H9 (cell line): ENCODE measurements around the gene PCSK6. TPM values are rescaled to one million over a fixed set of nuclear protein-coding genes. Genes with fewer than 3 reads are reported as not detected.

Source experiments
- DNase-seq: peaks from one replicate; pipeline ENCODE4 v3.0.0-alpha.2; 2017
- H2AFZ ChIP-seq: one replicate; pipeline ENCODE4 v1.6.1; 2013; ENCODE audit warnings: mild to moderate bottlenecking, low read length, control low read depth, moderate library complexity
- H2AK5ac ChIP-seq: 2 replicates; pipeline ENCODE4 v1.6.1; 2013; ENCODE audit warnings: low read length, control low read depth, mixed read lengths; ENCODE audit not compliant: insufficient read length
- H2BK120ac ChIP-seq: one replicate; pipeline ENCODE4 v1.6.1; 2013; ENCODE audit warnings: low read depth, mild to moderate bottlenecking, low read length, control low read depth, inconsistent platforms; ENCODE audit not compliant: poor library complexity, severe bottlenecking
- H2BK12ac ChIP-seq: 2 replicates; pipeline ENCODE4 v1.6.1; 2013; ENCODE audit warnings: low read length, control low read depth, mixed read lengths, low read depth; ENCODE audit not compliant: insufficient read length
- H2BK15ac ChIP-seq: 2 replicates; pipeline ENCODE4 v1.6.1; 2013; ENCODE audit warnings: low read depth, low read length, control low read depth
- H2BK20ac ChIP-seq: one replicate; pipeline ENCODE4 v1.6.1; 2013; ENCODE audit warnings: low read depth, mild to moderate bottlenecking, low read length, control low read depth, inconsistent platforms; ENCODE audit not compliant: poor library complexity, severe bottlenecking
- H2BK5ac ChIP-seq: 2 replicates; pipeline ENCODE4 v1.6.1; 2013; ENCODE audit warnings: low read length, control low read depth, mixed read lengths; ENCODE audit not compliant: insufficient read length
- H3K14ac ChIP-seq: 2 replicates; pipeline ENCODE4 v1.6.1; 2013; ENCODE audit warnings: low read length, control low read depth; ENCODE audit not compliant: insufficient read depth
- H3K18ac ChIP-seq: 2 replicates; pipeline ENCODE4 v1.6.1; 2013; ENCODE audit warnings: low read depth, mild to moderate bottlenecking, mixed read lengths, low read length, control low read depth; ENCODE audit not compliant: insufficient read length
- H3K23ac ChIP-seq: 2 replicates; pipeline ENCODE4 v1.6.1; 2013; ENCODE audit warnings: low read length, control low read depth, mixed read lengths, low read depth; ENCODE audit not compliant: insufficient read length
- H3K23me2 ChIP-seq: 2 replicates; pipeline ENCODE4 v1.6.1; 2013; ENCODE audit warnings: low read depth, mild to moderate bottlenecking, mixed read lengths, low read length, control low read depth; ENCODE audit not compliant: insufficient read length, poor library complexity, severe bottlenecking
- H3K27ac ChIP-seq: 2 replicates; pipeline ENCODE4 v1.5.1; 2013; ENCODE audit warnings: low read length, control low read depth, mixed read lengths, low read depth; ENCODE audit not compliant: insufficient read length
- H3K27me3 ChIP-seq: 2 replicates; pipeline ENCODE4 v1.6.1; 2013; ENCODE audit warnings: low read length, control low read depth, inconsistent platforms; ENCODE audit not compliant: insufficient read depth
- H3K4ac ChIP-seq: 2 replicates; pipeline ENCODE4 v1.6.1; 2013; ENCODE audit warnings: low read depth, mild to moderate bottlenecking, control low read depth, inconsistent platforms, low read length, moderate library complexity
- H3K4me1 ChIP-seq: 2 replicates; pipeline ENCODE4 v1.6.1; 2013; ENCODE audit warnings: low read length, control low read depth, inconsistent platforms; ENCODE audit not compliant: insufficient read depth
- H3K4me2 ChIP-seq: 2 replicates; pipeline ENCODE4 v1.6.1; 2013; ENCODE audit warnings: low read length, control low read depth, mixed read lengths; ENCODE audit not compliant: insufficient read length, insufficient read depth
- H3K56ac ChIP-seq: 2 replicates; pipeline ENCODE4 v1.6.1; 2013; ENCODE audit warnings: low read depth, mild to moderate bottlenecking, mixed read lengths, low read length, control low read depth; ENCODE audit not compliant: insufficient read length
- H3K79me1 ChIP-seq: 2 replicates; pipeline ENCODE4 v1.6.1; 2013; ENCODE audit warnings: low read depth, mild to moderate bottlenecking, moderate library complexity, low read length, control low read depth, inconsistent platforms; ENCODE audit not compliant: insufficient read depth, poor library complexity, severe bottlenecking
- H3K79me2 ChIP-seq: 2 replicates; pipeline ENCODE4 v1.6.1; 2013; ENCODE audit warnings: low read length, control low read depth, inconsistent platforms; ENCODE audit not compliant: insufficient read depth
- H3K9ac ChIP-seq: 2 replicates; pipeline ENCODE4 v1.6.1; 2013; ENCODE audit warnings: low read length, control low read depth, mixed read lengths; ENCODE audit not compliant: insufficient read length; ENCODE audit errors: extremely low read depth
- H3K9me3 ChIP-seq: one replicate; pipeline ENCODE4 v1.6.1; 2013; ENCODE audit warnings: low read depth, low read length, inconsistent platforms; ENCODE audit not compliant: control insufficient read depth
- H3T11ph ChIP-seq: one replicate; pipeline ENCODE4 v1.6.1; 2013; ENCODE audit warnings: mild to moderate bottlenecking, low read length, control low read depth, inconsistent platforms
- H4K20me1 ChIP-seq: one replicate; pipeline ENCODE4 v1.6.1; 2013; ENCODE audit not compliant: control insufficient read depth, insufficient read length, insufficient read depth
- H4K5ac ChIP-seq: 2 replicates; pipeline ENCODE4 v1.6.1; 2013; ENCODE audit warnings: low read depth, mild to moderate bottlenecking, mixed read lengths, low read length, control low read depth; ENCODE audit not compliant: insufficient read length
- H4K8ac ChIP-seq: replicated peaks from 2 replicates; pipeline ENCODE4 v1.6.1; 2013; ENCODE audit warnings: low read length, control low read depth, mixed read lengths, low read depth; ENCODE audit not compliant: insufficient read length
- H4K91ac ChIP-seq: 2 replicates; pipeline ENCODE4 v1.6.1; 2013; ENCODE audit warnings: low read depth, mild to moderate bottlenecking, moderate library complexity, mixed read lengths, low read length, control low read depth; ENCODE audit not compliant: insufficient read length
- H3K27ac Mint-ChIP-seq, 3 experiments: 2 replicates in 2 of 3; 3 replicates in 1 of 3; pipeline ENCODE4 v1.8.0; 2020 to 2021; ENCODE audit warnings: mixed read lengths in 3 of 3, mild to moderate bottlenecking in 1 of 3, moderate library complexity in 1 of 3
- H3K27me3 Mint-ChIP-seq: 2 replicates; pipeline ENCODE4 v1.8.0; 2021; ENCODE audit warnings: low read depth, mild to moderate bottlenecking, moderate library complexity, mixed read lengths
- H3K36me3 Mint-ChIP-seq, 3 experiments: 2 replicates in 2 of 3; 3 replicates in 1 of 3; pipeline ENCODE4 v1.8.0; 2020 to 2021; ENCODE audit warnings: low read depth in 3 of 3, mixed read lengths in 3 of 3; ENCODE audit not compliant: insufficient read depth in 1 of 3
- H3K4me1 Mint-ChIP-seq, 2 experiments: 2 replicates each; pipeline ENCODE4 v1.8.0; 2020; ENCODE audit warnings: mixed read lengths in 2 of 2
- H3K4me3 Mint-ChIP-seq, 2 experiments: 2 replicates in 1 of 2; 3 replicates in 1 of 2; pipeline ENCODE4 v1.8.0; 2020 to 2021; ENCODE audit warnings: mild to moderate bottlenecking in 2 of 2, mixed read lengths in 2 of 2, moderate library complexity in 1 of 2
- H3K9me3 Mint-ChIP-seq, 2 experiments: 2 replicates in 1 of 2; 3 replicates in 1 of 2; pipeline ENCODE4 v1.8.0; 2020; ENCODE audit warnings: mild to moderate bottlenecking in 2 of 2, mixed read lengths in 2 of 2, moderate library complexity in 1 of 2
- WGBS: extraction: QIAGEN DNeasy Blood & Tissue Kit; methylation state at CpG from one replicate; pipeline ENCODE4 v1.1.7; 2013; ENCODE audit warnings: missing lambda C conversion rate, low lambda C conversion rate, mixed read lengths; ENCODE audit not compliant: insufficient read length; ENCODE audit errors: extremely low coverage; 5-methylcytosine and 5-hydroxymethylcytosine counted together
- total RNA-seq: library from RNA; stranded (reverse); gene quantifications from 2 replicates; pipeline ENCODE4 v1.2.1, GENCODE V29; 2021
- TF ChIP-seq, protein P1 (sequence below): fragments of 200-600 bp; sonication (generic); conservative IDR thresholded peaks from 3 replicates; pipeline ENCODE4 v1.8.0; 2021; ENCODE audit warnings: antibody characterized with exemption, mild to moderate bottlenecking

PCSK6 gene
- total RNA-seq, 1 experiment from 2014 or later = 4.0 TPM

DNA sequence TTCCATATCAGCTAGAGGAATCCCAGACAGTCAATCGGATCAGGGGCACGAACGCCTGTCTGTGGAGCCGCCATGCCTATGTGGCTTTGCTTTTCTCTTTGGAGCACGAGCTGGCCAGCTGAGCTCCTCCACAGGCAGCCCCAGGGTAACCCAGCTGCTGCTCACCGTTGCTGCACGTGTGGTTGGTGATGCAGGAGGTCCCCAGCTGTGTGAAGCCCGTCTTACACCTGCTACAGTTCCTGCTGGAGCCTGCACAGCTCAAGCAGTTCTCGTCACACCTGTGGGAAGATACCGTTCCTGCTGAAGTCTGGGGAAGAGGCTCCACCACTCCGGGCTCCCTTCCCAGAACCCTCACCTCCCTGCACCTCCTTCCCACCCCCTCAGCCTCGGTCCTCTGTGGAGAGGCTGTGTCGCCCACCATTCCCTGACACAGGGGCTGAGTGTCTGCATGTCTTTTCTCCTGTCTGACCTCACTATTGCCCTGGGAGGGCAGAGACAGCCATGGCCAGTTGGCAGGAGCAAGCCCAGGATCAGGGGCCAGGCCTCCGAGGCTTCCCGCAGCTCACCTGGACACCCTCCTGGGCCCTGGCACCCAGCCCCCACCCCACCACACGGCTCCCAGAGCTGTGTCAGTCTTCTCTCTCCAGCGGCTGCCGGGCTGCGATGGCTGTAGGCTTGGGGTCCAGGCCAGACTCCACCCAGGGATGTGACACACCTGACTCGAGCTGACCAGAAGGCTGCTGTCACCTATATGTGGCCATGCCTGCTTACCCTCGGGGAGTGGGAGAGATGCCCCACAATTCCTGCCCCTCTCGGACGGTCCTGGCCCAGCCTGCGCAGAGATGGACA, 182.2 kb downstream of the PCSK6 start:
- DNase-seq = peak; percentile 22
- TF ChIP-seq, protein P1, sequence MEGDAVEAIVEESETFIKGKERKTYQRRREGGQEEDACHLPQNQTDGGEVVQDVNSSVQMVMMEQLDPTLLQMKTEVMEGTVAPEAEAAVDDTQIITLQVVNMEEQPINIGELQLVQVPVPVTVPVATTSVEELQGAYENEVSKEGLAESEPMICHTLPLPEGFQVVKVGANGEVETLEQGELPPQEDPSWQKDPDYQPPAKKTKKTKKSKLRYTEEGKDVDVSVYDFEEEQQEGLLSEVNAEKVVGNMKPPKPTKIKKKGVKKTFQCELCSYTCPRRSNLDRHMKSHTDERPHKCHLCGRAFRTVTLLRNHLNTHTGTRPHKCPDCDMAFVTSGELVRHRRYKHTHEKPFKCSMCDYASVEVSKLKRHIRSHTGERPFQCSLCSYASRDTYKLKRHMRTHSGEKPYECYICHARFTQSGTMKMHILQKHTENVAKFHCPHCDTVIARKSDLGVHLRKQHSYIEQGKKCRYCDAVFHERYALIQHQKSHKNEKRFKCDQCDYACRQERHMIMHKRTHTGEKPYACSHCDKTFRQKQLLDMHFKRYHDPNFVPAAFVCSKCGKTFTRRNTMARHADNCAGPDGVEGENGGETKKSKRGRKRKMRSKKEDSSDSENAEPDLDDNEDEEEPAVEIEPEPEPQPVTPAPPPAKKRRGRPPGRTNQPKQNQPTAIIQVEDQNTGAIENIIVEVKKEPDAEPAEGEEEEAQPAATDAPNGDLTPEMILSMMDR = no peak
- H3K18ac ChIP-seq = no peak overlapping the region
- no peak overlapping the region for H2BK20ac ChIP-seq
- H2AFZ ChIP-seq = no peak overlapping the region
- Mint-ChIP-seq H3K9me3 (no peaks in the 10 kb centered on the region; a peak in 1 of 5 replicates), H3K27ac (peak overlapping the region in 1 of 3 experiments; percentile 55; a peak in 1 of 7 replicates), H3K27me3 (no peaks in the 10 kb centered on the region; the same call in 1 of the 2 replicates), H3K4me3 (no peak overlapping the region), H3K36me3 (no peaks in the 10 kb centered on the region), H3K4me1 (peaks cover 0 to 4% of the 10 kb centered on the region in 2 experiments; a peak in 1 of 4 replicates)
- H3K79me2 ChIP-seq = no peaks in the 10 kb centered on the region
- no peak overlapping the region for H2AK5ac ChIP-seq
- H3K23ac ChIP-seq = no peak overlapping the region
- no peak overlapping the region for H4K91ac ChIP-seq
- no peaks in the 10 kb centered on the region for H4K20me1 ChIP-seq
- no peaks in the 10 kb centered on the region for H3K9me3 ChIP-seq
- WGBS = no CpG with 5 or more reads among the region's 24 CpGs
- no peak overlapping the region for H2BK120ac ChIP-seq
- no peak overlapping the region for H3K56ac ChIP-seq
- H3K79me1 ChIP-seq = no peaks in the 10 kb centered on the region
- H3T11ph ChIP-seq = no peak overlapping the region
- no peak overlapping the region for H3K9ac ChIP-seq
- no peak overlapping the region for H3K14ac ChIP-seq
- H3K23me2 ChIP-seq = no peaks in the 10 kb centered on the region
- no peaks in the 10 kb centered on the region for H3K4me1 ChIP-seq
- no peak overlapping the region for H2BK5ac ChIP-seq
- H3K4me2 ChIP-seq = no peak overlapping the region
- H3K27ac ChIP-seq = no peak overlapping the region
- H4K5ac ChIP-seq = no peak overlapping the region
- H3K4ac ChIP-seq = no peak overlapping the region
- no peak overlapping the region for H2BK15ac ChIP-seq
- no peak overlapping the region for H4K8ac ChIP-seq
- no peaks in the 10 kb centered on the region for H3K27me3 ChIP-seq
- no peak overlapping the region for H2BK12ac ChIP-seq
